Spleen (tissue), 11 donors: ENCODE measurements around the gene ETV1. TPM values are rescaled to one million over a fixed set of nuclear protein-coding genes. Genes with fewer than 3 reads are reported as not detected.

Experiments
- DNase-seq: peaks from one replicate; pipeline ENCODE4 v3.0.0-alpha.2; 2020
- H3K27ac ChIP-seq, 8 donors: fragments of 200-600 bp; sonication (generic) in 7 of 8; 1 replicate in 4 of 8; 2 replicates in 4 of 8; pipeline versions ENCODE4 v1.5.0 to v1.8.0; 2016 to 2021; ENCODE audit warnings: inconsistent platforms in 4 of 8, mild to moderate bottlenecking in 4 of 8, moderate library complexity in 1 of 8
- H3K27me3 ChIP-seq, 7 donors: fragments of 200-600 bp; sonication (generic) in 6 of 7; replicated peaks in 1 of 7; 1 replicate in 4 of 7; 2 replicates in 3 of 7; pipeline versions ENCODE4 v1.5.0 to v1.8.0; 2016 to 2021; ENCODE audit warnings: inconsistent platforms in 3 of 7, mild to moderate bottlenecking in 1 of 7
- H3K36me3 ChIP-seq, 6 donors: fragments of 200-600 bp; sonication (generic) in 5 of 6; 1 replicate in 4 of 6; 2 replicates in 2 of 6; pipeline versions ENCODE4 v1.5.0 to v1.8.0; 2016 to 2021; ENCODE audit warnings: inconsistent platforms in 2 of 6
- H3K4me1 ChIP-seq, 6 donors: fragments of 200-600 bp; sonication (generic) in 5 of 6; 1 replicate in 3 of 6; 2 replicates in 3 of 6; pipeline versions ENCODE4 v1.5.0 to v1.8.0; 2016 to 2021; ENCODE audit warnings: inconsistent platforms in 3 of 6
- H3K4me3 ChIP-seq, 8 donors: fragments of 200-600 bp; sonication (generic) in 7 of 8; 1 replicate in 4 of 8; 2 replicates in 4 of 8; pipeline versions ENCODE4 v1.5.0 to v1.8.0; 2016 to 2021; ENCODE audit warnings: inconsistent platforms in 4 of 8, mild to moderate bottlenecking in 4 of 8, moderate library complexity in 2 of 8
- H3K9me3 ChIP-seq, 8 donors: fragments of 200-600 bp; sonication (generic) in 7 of 8; 1 replicate in 4 of 8; 2 replicates in 4 of 8; pipeline versions ENCODE4 v1.5.0 to v1.8.0; 2016 to 2021; ENCODE audit warnings: inconsistent platforms in 4 of 8
- POLR2A ChIP-seq, 3 donors: fragments of 450-650 bp; IDR thresholded peaks; one replicate each; pipeline ENCODE4 v1.5.1; 2017; ENCODE audit warnings: antibody characterized with exemption in 3 of 3, mild to moderate bottlenecking in 1 of 3
- POLR2AphosphoS5 ChIP-seq, 3 donors: sonication (generic); formaldehyde crosslinking; IDR thresholded peaks; one replicate each; pipeline ENCODE4 v1.5.1; 2017; ENCODE audit warnings: antibody characterized with exemption in 3 of 3
- WGBS, 5 donors: extraction: QIAGEN DNeasy Blood & Tissue Kit in 3 of 5; methylation state at CpG; one replicate each; pipeline versions ENCODE4 v1.1.5 to v1.1.7; 2013 to 2018; 5-methylcytosine and 5-hydroxymethylcytosine counted together
- intact Hi-C: fragments of 100-400 bp; cut with DNase I; formaldehyde crosslinking; loops from one replicate; pipeline ENCODE4 v1.15.0; 2023; ENCODE audit warnings: low total_unique reads
- polyA plus RNA-seq, 3 donors: library from polyadenylated mRNA; stranded (reverse); fragments of 200-250 nt; gene quantifications; one replicate each; pipeline ENCODE4 v1.2.1, GENCODE V29; 2013
- total RNA-seq, 7 donors: library from RNA; depleted of rRNA in 3 of 7; stranded (reverse); fragments of >200 nt in 3 of 7; fragmentation: NEBNext Ultra II Directional in 4 of 7; extraction: Animal tissue kit (Norgen Biotek cat#: 25700) in 4 of 7; gene quantifications; one replicate each; pipeline versions ENCODE4 v1.1.0 to v1.2.1, GENCODE V29; 2016 to 2021
- TF ChIP-seq, protein P1 (sequence below), 11 experiments: fragments of 200-600 bp in 7 of 11; fragments of 450-650 bp in 4 of 11; sonication (generic) in 4 of 11; IDR thresholded peaks in 8 of 11; conservative IDR thresholded peaks in 3 of 11; 1 replicate in 7 of 11; 2 replicates in 4 of 11; pipeline versions ENCODE4 v1.4.0 to v1.8.0; 2016 to 2021; ENCODE audit warnings: antibody characterized with exemption in 11 of 11, inconsistent platforms in 4 of 11, mild to moderate bottlenecking in 1 of 11
- donor health status: healthy with polysubstance abuse.
- donor health status: DM: no; HTN: no; CAD: no; lungs with moderate emphysema.
- donor health status: DM: no; HTN: no; CAD: no.
- donor health status: Bipolar disorder and iron deficiency.
- donor health status: healthy.
- donor health status: DM: no; HTN: no; CAD: no.
- donor health status: DM: yes; HTN: yes; CAD: no.

Gene ETV1
- total and polyA plus RNA-seq, 10 donors, result 1.5 to 20.0 (median 7.2) TPM

DNA sequence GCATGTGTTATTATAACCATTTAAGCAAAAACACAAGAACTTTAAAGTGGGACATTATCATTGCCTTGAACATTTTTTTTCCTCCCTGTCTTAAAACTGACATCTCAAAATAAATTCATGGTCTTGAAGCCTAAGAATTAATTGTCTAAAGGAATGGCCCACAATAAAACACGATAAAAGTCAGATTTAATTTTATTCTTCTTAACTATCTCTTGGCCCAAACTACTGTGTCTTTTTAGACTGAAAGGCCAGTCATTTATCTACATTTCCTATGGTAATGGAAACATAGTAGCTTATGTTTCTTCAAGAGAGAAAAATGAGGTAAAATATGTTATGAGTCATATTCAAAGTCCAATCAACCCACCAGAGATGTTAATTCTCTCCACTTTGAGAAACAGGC lies 24.4 kb upstream of the ETV1 start:
- TF ChIP-seq POLR2A (IDR thresholded peaks at IDR 0.05) (no peak), POLR2AphosphoS5 (IDR thresholded peaks at IDR 0.05) (no peak)
- TF ChIP-seq, protein P1, sequence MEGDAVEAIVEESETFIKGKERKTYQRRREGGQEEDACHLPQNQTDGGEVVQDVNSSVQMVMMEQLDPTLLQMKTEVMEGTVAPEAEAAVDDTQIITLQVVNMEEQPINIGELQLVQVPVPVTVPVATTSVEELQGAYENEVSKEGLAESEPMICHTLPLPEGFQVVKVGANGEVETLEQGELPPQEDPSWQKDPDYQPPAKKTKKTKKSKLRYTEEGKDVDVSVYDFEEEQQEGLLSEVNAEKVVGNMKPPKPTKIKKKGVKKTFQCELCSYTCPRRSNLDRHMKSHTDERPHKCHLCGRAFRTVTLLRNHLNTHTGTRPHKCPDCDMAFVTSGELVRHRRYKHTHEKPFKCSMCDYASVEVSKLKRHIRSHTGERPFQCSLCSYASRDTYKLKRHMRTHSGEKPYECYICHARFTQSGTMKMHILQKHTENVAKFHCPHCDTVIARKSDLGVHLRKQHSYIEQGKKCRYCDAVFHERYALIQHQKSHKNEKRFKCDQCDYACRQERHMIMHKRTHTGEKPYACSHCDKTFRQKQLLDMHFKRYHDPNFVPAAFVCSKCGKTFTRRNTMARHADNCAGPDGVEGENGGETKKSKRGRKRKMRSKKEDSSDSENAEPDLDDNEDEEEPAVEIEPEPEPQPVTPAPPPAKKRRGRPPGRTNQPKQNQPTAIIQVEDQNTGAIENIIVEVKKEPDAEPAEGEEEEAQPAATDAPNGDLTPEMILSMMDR (IDR thresholded peaks at IDR 0.05 in 8 of 11, conservative IDR thresholded peaks at IDR 0.05 in 3 of 11), result no peak
- intact Hi-C loops, result no loop called here
- H3K4me1 ChIP-seq, result no peaks in the 10 kb centered on the region
- H3K27me3 ChIP-seq, result no peaks in the 10 kb centered on the region
- H3K36me3 ChIP-seq, result no peaks in the 10 kb centered on the region
- no peak overlapping the region for H3K27ac ChIP-seq
- 64 to 88% (median 71%) methylated on average over 1 of the region's 1 CpG for WGBS, 5 donors
- H3K9me3 ChIP-seq, result peaks cover 0 to 3% (median 0%) of the 10 kb centered on the region in 8 donors
- DNase-seq, result no peak
- H3K4me3 ChIP-seq, result no peak overlapping the region

DNA sequence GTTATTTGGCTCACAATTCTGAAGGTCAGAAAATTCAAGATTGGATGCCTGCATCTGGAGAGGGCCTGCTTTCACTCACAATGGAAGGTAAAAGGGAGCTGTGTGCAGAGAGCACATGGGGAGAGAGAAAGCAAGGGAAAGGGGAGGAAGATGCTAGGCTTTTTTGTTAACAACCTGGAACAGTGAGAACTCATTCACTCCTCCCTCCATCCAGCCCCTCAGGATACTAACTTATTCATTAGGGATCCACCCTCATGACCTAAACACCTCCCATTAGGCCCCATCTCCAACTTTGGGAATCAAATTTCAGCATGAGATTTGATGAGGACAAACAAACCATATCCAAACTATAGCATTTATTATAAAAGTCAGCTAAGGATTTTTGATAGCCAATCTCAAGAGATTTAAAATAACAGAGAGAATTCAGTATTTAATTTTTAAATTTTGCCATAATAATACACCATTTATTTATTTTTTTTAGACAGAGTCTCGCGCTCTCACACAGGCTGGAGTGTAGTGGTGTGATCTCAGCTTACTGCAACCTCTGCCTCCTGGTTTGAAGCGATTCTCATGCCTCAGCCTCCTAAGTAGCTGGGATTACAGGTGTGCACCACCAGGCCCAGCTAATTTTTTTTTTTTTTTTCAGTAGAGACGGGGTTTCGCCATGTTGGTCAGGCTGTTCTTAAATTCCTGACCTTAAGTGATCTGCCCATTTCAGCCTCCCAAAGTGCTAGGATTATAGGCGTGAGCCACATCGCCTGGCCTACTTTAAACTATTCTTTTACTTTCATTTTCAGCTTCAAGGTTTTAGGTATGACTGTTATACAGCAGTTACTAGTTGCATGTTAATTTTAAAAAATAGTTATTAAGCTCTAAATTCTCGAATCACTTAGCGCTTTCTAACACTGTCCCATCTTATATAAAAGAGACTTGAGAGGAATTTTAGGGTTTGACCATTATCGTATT lies 20.3 kb upstream of the ETV1 start:
- Histone ChIP-seq H3K27me3 (no peaks in the 10 kb centered on the region), H3K4me3 (no peak overlapping the region), H3K36me3 (no peaks in the 10 kb centered on the region), H3K4me1 (no peaks in the 10 kb centered on the region), H3K9me3 (no peaks in the 10 kb centered on the region), H3K27ac (no peak overlapping the region)
- intact Hi-C loops, result no loop called here
- DNase-seq, result no peak
- 80 to 92% (median 84%) methylated on average over 10 of the region's 10 CpGs for WGBS, 5 donors
- TF ChIP-seq POLR2AphosphoS5 (IDR thresholded peaks at IDR 0.05), result no peak
- TF ChIP-seq, protein P1 (IDR thresholded peaks at IDR 0.05 in 8 of 11, conservative IDR thresholded peaks at IDR 0.05 in 3 of 11), result no peak
- no peak for TF ChIP-seq POLR2A (IDR thresholded peaks at IDR 0.05)

DNA sequence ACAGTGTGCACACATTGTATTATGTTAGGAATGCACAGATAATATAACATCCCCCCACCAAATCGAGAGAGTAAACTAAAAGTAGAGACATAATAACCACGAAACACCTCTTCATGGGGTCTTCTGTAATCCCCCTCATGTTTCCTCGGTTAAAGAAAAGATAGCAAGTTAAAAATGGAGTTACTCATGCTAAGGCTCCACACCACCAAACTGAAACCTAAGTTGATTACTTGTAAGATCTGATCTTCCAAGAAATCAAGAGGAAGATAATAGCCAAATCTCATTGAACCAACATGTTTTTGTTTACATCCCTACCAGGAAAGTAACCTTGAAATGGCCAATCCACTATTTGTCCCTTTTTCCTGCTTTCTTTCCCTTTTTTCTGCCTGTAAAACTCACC lies 11.7 kb upstream of the ETV1 start:
- H3K27ac ChIP-seq, result no peak overlapping the region
- intact Hi-C loops, result no loop called here
- no peaks in the 10 kb centered on the region for H3K36me3 ChIP-seq
- 59 to 81% (median 77%) methylated on average over 3 of the region's 3 CpGs for WGBS, 5 donors
- DNase-seq, result no peak
- H3K27me3 ChIP-seq, result no peaks in the 10 kb centered on the region
- peaks cover 0 to 4% (median 0%) of the 10 kb centered on the region in 8 donors for H3K9me3 ChIP-seq
- H3K4me3 ChIP-seq, result no peak overlapping the region
- no peak for TF ChIP-seq POLR2AphosphoS5 (IDR thresholded peaks at IDR 0.05)
- H3K4me1 ChIP-seq, result no peaks in the 10 kb centered on the region

DNA sequence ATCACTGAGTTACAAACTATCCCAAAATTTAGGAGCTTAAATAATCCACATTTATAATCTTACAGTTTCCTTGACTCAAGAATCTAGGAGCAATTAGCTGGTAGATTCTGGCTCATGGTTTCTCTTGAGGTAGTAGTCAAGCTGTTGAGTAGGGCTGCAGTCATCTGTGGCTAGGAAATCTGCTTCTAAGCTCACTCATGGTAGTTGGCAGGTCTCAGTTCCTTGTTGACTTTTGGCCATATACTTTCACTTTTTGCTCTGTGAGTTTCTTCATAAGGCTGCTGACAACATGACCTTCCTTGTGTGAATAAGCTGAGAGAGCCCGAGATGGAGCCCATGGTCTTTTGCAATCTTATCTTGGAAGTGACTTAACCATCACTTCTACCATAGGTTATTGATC lies 10.8 kb upstream of the ETV1 start:
- intact Hi-C loops, result no loop called here
- peaks cover 0 to 4% (median 0%) of the 10 kb centered on the region in 8 donors for H3K9me3 ChIP-seq
- no peaks in the 10 kb centered on the region for H3K36me3 ChIP-seq
- TF ChIP-seq POLR2AphosphoS5 (IDR thresholded peaks at IDR 0.05) (no peak), POLR2A (IDR thresholded peaks at IDR 0.05) (no peak)
- TF ChIP-seq, protein P1 (IDR thresholded peaks at IDR 0.05 in 8 of 11, conservative IDR thresholded peaks at IDR 0.05 in 3 of 11), result no peak
- no peak overlapping the region for H3K27ac ChIP-seq
- H3K4me3 ChIP-seq, result no peak overlapping the region
- WGBS, 5 donors, result 68 to 91% (median 84%) methylated on average over 1 of the region's 1 CpG
- H3K27me3 ChIP-seq, result no peaks in the 10 kb centered on the region
- no peak for DNase-seq
- H3K4me1 ChIP-seq, result no peaks in the 10 kb centered on the region
